ENCODE measurements around the gene PEA15.

Gene PEA15

DNA sequence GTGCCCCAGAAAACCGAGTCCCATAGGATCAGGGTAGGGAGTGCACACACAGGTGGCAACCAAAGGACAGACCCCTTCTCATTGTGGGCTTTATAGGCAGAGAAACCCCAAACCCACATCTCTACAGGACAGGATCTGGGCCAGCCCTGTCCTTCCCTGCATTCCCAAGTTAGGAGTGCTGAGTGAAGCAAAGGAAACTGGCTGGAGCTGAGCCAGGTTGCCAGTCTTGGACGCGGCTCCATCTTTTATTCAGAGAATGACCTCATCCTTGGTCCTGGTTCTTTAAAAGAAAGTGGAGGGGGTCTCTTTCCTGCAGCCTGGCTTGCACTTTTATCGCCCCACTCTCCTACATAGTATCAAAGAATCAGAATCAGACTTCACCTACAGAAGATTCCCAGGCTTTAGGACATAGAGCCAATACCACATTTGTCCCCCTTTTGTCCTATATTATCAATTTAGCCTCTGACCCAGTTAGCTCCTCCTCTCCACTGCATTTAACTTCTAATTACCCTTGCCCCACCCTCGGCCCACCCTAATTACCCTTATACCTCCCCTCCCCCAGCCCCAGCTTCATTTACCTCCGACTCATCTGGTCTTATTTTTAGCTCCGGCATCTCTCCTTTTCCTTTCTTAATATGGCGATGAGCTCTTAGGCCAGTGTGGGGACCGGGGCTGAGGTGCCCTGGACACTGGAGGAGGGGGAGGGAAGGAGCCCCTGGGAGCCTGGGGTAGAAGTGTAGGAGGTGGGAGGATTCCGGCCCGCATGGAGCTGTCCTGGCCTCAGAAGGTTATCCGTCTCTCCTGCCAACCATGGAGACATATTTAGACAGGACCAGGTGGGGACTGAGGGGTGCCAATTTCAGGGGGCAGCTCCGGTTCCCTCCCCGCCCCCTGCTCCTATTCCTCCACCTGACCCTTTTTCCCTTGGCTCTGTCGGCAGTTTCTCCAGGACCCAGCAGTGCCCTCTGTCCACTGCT, 15.2 kb upstream of the PEA15 start, which contains the start of gene CASQ1:
CASQ1 (plus strand) TSS at position 927 of the 977 bp plus-strand sequence. CDS start 177 bp downstream, outside the sequence.
- no peak within 1 kb of the TSS for H3K4me3 ChIP-seq (ENCODE audit: low read length)
- peaks cover 8% of the 10 kb centered on the region for H3K4me1 ChIP-seq (ENCODE audit: insufficient read depth, low read length)
- H3K36me3 ChIP-seq (ENCODE audit: insufficient read depth, low read length): no peaks in the 10 kb centered on the region
- H3K27me3 ChIP-seq (ENCODE audit: insufficient read depth, low read length): no peaks in the 10 kb centered on the region
- no peak within 1 kb of the TSS for H2AFZ ChIP-seq (ENCODE audit: low read depth, low read length)
- H3K9me3 ChIP-seq (ENCODE audit: low read length): no peaks in the 10 kb centered on the region

DNA sequence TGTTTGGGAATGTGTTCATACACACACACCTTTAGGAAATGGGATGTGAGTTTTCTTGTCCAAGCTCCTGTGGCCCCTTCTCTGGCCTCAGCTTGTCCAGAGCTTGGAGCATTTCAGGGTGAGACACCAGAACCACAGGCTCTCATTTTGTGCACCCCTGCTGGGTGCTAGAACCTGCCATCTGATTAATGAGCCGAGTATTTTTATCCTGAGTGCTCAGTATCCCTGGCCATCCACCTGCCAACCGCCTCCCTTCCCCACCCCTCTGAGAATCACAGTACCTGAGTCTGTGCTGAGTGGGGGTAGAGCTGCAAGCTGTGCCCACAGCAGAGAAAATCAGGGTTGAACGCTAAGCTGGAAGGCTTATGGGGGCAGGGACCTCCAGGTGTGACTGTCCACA, 13.4 kb upstream of the PEA15 start:
- Histone ChIP-seq H3K4me1 (ENCODE audit: insufficient read depth, low read length) (peaks cover 8% of the 10 kb centered on the region), H3K9me3 (ENCODE audit: low read length) (no peaks in the 10 kb centered on the region), H3K27me3 (ENCODE audit: insufficient read depth, low read length) (no peaks in the 10 kb centered on the region), H3K4me3 (ENCODE audit: low read length) (no peak overlapping the region), H3K36me3 (ENCODE audit: insufficient read depth, low read length) (no peaks in the 10 kb centered on the region), H2AFZ (ENCODE audit: low read depth, low read length) (no peak overlapping the region)

DNA sequence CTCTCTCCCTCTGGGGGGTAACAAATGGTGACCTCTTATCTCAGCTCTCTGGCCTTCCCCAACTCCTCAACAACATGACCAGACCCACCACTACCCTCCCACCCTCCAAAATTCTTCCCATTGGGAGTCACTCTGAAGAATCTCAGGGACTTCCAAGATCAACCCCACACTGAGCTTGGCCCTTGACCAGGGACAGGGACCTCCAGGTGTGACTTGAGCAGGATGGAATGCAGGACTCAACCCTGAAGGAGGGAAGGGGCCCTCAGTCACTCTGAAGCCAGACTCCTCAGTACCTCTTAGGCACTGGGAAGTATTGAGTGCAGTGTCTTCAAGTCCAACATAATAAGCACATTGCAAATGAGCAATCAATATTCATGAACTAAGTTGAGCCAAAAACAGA, 12.9 kb upstream of the PEA15 start:
- H3K4me1 ChIP-seq (ENCODE audit: insufficient read depth, low read length): peaks cover 8% of the 10 kb centered on the region
- no peaks in the 10 kb centered on the region for H3K9me3 ChIP-seq (ENCODE audit: low read length)
- no peaks in the 10 kb centered on the region for H3K36me3 ChIP-seq (ENCODE audit: insufficient read depth, low read length)
- no peak overlapping the region for H3K4me3 ChIP-seq (ENCODE audit: low read length)
- no peak overlapping the region for H2AFZ ChIP-seq (ENCODE audit: low read depth, low read length)
- no peaks in the 10 kb centered on the region for H3K27me3 ChIP-seq (ENCODE audit: insufficient read depth, low read length)

DNA sequence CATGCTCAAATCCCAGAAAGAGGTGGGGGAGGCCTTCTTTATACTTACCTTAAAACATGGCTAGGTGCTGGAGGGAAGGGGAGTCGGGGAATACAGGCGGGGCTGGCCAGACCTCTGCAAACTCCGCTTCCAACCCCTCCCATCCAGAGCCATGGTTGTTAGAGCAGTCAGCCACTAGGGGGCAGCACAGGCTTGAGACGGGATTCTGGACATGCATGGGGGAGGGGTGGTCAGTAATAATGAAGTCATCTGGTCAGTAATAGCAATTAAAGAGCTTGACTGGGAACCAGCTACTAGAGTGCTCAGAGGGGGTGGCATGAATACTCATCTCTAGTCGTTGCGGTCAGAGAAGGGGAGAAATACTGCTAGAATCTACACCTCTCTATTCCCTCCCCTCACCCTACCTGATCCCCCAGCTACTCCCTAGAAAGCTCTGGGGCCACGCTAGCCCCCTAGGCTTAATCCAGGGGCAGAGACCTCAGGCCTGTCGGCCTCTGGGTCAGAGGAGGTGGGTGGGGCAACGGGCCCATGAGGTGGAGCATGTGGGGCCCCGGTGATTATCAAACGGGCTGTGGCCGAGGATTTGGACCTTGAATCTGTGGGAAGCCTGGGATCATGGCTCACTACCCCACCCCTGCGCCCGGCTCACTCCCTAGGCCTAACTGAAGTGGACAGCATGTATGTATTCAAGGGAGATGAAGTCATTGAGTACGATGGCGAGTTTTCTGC, 11.9 kb upstream of the PEA15 start:
- Histone ChIP-seq H3K27me3 (ENCODE audit: insufficient read depth, low read length) (no peaks in the 10 kb centered on the region), H2AFZ (ENCODE audit: low read depth, low read length) (no peak overlapping the region), H3K36me3 (ENCODE audit: insufficient read depth, low read length) (no peaks in the 10 kb centered on the region), H3K9me3 (ENCODE audit: low read length) (no peaks in the 10 kb centered on the region), H3K4me1 (ENCODE audit: insufficient read depth, low read length) (peaks cover 8% of the 10 kb centered on the region), H3K4me3 (ENCODE audit: low read length) (no peak overlapping the region)

DNA sequence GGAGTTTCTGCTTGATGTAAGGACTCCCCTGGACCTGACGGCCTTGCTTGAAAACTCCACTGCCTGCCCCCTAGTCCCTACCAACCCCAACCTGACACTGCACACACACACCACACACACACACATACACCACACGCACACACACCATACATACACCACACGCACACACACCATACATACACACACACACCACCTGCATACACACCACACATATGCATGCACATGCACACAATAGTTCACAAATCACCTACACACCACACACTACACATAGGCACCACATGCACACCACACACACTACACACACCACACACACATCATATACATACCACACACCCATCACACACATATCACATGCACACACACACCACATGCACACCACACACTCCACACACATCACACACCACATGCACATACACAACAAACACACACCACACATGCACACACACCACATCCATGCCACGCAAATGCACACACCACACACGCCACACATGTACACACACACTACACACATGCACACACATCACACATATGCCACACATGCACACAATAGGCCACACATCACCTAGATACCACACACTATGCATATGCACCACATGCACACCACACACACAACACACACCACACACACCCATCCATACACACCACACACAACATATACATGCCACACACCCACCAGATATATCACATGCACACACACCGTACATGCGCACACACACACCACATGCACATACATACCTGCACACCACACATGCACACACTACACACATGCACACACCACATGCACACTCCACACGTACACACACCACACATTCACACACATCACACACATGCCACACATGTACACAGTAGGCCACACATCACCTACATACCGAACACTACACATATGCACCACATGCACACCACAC, 11.1 kb upstream of the PEA15 start:
- Histone ChIP-seq H3K36me3 (ENCODE audit: insufficient read depth, low read length) (no peaks in the 10 kb centered on the region), H3K4me1 (ENCODE audit: insufficient read depth, low read length) (peaks cover 8% of the 10 kb centered on the region), H3K9me3 (ENCODE audit: low read length) (no peaks in the 10 kb centered on the region), H2AFZ (ENCODE audit: low read depth, low read length) (no peak overlapping the region), H3K27me3 (ENCODE audit: insufficient read depth, low read length) (no peaks in the 10 kb centered on the region), H3K4me3 (ENCODE audit: low read length) (no peak overlapping the region)

DNA sequence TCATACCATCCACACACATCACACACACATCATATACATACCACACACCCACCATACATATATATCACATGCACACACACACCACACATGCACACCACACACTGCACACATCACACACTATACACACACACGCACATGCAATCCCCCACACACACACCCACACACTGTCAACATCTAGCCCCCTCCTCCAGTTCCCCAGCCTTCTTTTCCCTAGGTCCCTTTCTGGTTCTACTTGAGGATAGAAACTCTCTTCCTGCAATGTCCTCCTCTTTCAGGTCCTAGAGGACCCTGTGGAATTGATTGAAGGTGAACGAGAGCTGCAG, 10.5 kb upstream of the PEA15 start:
- Histone ChIP-seq H3K36me3 (ENCODE audit: insufficient read depth, low read length) (no peaks in the 10 kb centered on the region), H3K27me3 (ENCODE audit: insufficient read depth, low read length) (no peaks in the 10 kb centered on the region), H2AFZ (ENCODE audit: low read depth, low read length) (no peak overlapping the region), H3K9me3 (ENCODE audit: low read length) (no peaks in the 10 kb centered on the region), H3K4me3 (ENCODE audit: low read length) (no peak overlapping the region), H3K4me1 (ENCODE audit: insufficient read depth, low read length) (peaks cover 7% of the 10 kb centered on the region)

DNA sequence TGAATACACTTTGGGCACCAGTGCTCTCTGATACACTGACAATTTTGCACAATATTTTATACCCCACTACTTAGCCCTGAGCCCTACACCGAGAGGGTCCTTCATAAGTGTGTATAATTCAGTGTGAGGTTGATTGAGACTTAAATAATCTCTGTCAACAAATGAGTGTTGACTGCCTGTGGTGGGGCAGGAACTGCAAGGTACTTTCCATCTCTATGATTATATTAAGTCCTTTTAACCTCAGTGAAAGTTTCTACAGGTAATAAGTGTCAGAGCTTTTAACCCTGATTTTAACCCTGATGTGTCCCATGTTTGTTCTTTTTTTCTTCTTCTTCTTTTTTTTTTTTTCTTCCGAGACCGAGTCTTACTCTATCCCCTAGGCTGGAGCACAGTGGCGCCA, 9.0 kb upstream of the PEA15 start:
- Histone ChIP-seq H3K36me3 (ENCODE audit: insufficient read depth, low read length) (no peaks in the 10 kb centered on the region), H3K4me3 (ENCODE audit: low read length) (no peak overlapping the region), H3K9me3 (ENCODE audit: low read length) (no peaks in the 10 kb centered on the region), H2AFZ (ENCODE audit: low read depth, low read length) (no peak overlapping the region), H3K4me1 (ENCODE audit: insufficient read depth, low read length) (peaks cover 7% of the 10 kb centered on the region), H3K27me3 (ENCODE audit: insufficient read depth, low read length) (no peaks in the 10 kb centered on the region)

DNA sequence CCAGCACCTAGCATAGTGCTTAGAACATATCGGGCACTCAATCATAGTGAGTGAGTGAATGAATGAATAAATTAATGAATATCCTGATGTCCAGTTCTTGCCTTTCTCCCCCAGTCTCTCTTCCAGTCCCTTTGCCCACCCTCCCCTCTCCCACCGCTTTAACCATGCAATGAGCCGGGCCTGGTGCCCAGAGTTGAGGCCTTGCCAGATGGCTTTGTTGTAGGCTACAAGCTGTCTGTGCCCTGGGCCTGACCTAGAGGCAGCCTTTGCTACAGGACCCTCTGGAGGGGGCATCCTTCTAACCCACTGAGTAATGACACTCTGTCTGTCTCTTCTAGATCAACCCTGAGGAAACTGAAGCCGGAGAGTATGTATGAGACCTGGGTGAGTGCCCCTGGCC, 8.0 kb upstream of the PEA15 start:
- H3K4me1 ChIP-seq (ENCODE audit: insufficient read depth, low read length): peaks cover 7% of the 10 kb centered on the region
- H3K4me3 ChIP-seq (ENCODE audit: low read length): no peak overlapping the region
- no peaks in the 10 kb centered on the region for H3K27me3 ChIP-seq (ENCODE audit: insufficient read depth, low read length)
- H3K9me3 ChIP-seq (ENCODE audit: low read length): no peaks in the 10 kb centered on the region
- H3K36me3 ChIP-seq (ENCODE audit: insufficient read depth, low read length): no peaks in the 10 kb centered on the region
- no peak overlapping the region for H2AFZ ChIP-seq (ENCODE audit: low read depth, low read length)

DNA sequence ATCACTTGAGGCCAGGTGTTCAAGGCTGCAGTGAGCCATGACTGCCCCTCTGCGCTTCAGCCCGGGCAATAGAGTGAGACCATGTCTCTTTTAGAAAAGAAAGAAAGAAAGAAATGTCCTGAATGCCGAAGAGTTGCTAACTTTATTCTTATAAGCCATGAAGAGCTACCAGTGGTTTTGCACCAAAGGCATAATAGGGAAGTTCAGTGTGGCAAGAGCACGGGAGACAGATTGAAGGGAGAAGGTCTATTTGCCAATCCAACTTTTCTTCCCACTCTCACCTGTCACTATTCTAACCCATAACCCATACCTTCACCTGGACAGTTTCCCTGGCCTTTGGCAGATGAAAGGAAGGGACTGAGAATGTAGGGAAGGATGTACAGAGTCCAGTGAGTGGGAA, 4.4 kb upstream of the PEA15 start:
- Histone ChIP-seq H3K27me3 (ENCODE audit: insufficient read depth, low read length) (no peaks in the 10 kb centered on the region), H3K4me3 (ENCODE audit: low read length) (no peak overlapping the region), H3K36me3 (ENCODE audit: insufficient read depth, low read length) (no peaks in the 10 kb centered on the region), H2AFZ (ENCODE audit: low read depth, low read length) (no peak overlapping the region), H3K4me1 (ENCODE audit: insufficient read depth, low read length) (peaks cover 7% of the 10 kb centered on the region), H3K9me3 (ENCODE audit: low read length) (no peaks in the 10 kb centered on the region)

DNA sequence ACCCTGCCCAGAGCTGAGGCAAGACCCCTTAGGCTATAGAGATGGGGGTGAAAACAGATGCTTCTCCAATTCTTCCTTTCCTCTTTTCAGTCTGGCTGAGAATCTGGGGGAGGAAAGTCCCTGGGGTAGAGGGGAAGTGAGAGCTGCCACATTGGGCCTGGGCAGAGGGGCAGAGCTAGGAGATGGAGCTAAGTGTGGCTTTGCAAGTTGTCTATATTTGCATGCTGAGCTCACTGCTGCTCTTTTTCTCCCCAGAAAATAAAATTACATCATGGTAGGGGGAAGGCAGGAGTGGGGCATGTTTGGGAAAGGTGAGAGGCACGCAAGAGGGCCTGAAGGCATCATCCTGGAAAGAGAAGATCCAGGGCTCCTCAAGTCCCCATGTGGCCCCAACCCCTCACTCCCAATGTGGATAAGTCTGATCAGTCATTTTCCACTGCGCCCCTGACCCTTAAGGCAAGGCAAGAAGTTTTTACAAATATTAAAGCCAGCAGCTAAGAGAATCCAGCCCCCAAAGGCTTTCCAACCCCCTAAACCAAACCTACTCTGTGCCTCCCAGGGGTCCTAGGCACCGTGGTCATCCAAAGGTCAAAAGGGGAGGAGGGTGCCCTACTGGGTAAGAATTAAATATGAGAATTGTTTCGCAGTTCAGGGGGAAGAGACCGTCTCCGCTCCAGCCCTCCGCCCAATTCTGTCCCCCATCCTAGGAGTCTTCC, 500 bp upstream of the PEA15 start:
- peak overlapping the region; percentile 44 for H3K4me3 ChIP-seq (ENCODE audit: low read length)
- no peaks in the 10 kb centered on the region for H3K27me3 ChIP-seq (ENCODE audit: insufficient read depth, low read length)
- H3K36me3 ChIP-seq (ENCODE audit: insufficient read depth, low read length): peaks cover 11% of the 10 kb centered on the region
- no peaks in the 10 kb centered on the region for H3K9me3 ChIP-seq (ENCODE audit: low read length)
- no peak overlapping the region for H2AFZ ChIP-seq (ENCODE audit: low read depth, low read length)
- H3K4me1 ChIP-seq (ENCODE audit: insufficient read depth, low read length): peaks cover 32% of the 10 kb centered on the region

DNA sequence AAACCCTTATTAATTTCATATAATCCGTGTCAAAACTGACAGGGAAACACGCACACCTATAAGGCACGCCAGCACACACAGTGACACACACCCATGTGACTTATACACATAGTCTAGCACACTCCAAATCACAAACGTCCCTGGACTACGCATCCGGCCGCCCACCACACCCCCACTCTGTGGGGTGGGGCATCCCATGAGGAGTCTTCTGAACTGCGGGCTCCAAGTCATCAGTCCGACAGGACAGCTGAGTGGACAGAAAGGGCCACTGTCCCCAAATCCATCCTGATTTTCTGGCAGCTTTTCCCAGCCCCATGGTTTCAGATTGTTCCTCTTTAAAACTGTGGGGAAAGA, 829 bp downstream of the PEA15 start:
- Histone ChIP-seq H3K4me3 (ENCODE audit: low read length) (peak overlapping the region; percentile 89), H2AFZ (ENCODE audit: low read depth, low read length) (no peak overlapping the region), H3K9me3 (ENCODE audit: low read length) (no peaks in the 10 kb centered on the region), H3K4me1 (ENCODE audit: insufficient read depth, low read length) (peaks cover 45% of the 10 kb centered on the region), H3K27me3 (ENCODE audit: insufficient read depth, low read length) (no peaks in the 10 kb centered on the region), H3K36me3 (ENCODE audit: insufficient read depth, low read length) (peaks cover 11% of the 10 kb centered on the region)

DNA sequence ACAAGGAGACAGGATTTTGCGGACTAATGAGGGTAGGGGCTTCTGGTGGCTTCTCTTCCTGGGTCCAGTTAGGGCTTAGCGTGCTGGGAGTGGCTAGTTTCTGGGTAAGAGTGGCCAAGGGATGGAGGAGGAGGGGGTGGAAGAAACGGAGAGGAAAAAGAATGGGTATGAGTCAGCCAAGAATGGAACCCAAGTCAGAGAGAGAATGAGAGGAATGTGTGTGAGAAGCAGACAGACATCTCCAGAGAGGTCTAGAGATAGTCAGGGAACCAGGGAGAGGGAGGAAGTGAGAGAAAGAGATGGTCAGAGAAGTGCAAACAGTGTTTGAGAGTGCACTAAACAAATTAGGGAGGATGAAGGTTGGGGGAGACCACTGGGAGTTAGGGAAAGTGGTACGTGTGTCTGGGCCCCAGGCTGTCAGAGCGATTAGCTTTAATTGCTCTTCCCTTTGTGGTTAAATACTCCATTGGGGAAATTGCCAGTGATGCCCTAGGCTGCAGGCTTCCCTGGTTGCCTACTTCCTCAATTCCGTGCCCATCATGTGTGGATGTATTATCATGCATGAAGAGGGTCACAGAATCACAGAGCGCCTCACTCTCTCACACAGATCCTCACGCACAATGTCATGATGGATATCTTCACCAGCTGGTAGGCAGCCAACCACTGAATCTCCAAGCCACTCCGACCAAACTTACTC, 1.4 kb downstream of the PEA15 start:
- Histone ChIP-seq H3K27me3 (ENCODE audit: insufficient read depth, low read length) (no peaks in the 10 kb centered on the region), H3K36me3 (ENCODE audit: insufficient read depth, low read length) (peaks cover 14% of the 10 kb centered on the region), H2AFZ (ENCODE audit: low read depth, low read length) (no peak overlapping the region), H3K9me3 (ENCODE audit: low read length) (no peaks in the 10 kb centered on the region), H3K4me3 (ENCODE audit: low read length) (peak overlapping the region; percentile 89), H3K4me1 (ENCODE audit: insufficient read depth, low read length) (peaks cover 51% of the 10 kb centered on the region)

All from neuron (in vitro differentiated cells).